Neutrophil (primary cell): ENCODE data around the gene SSBP4.

Experiments
- H3K27ac ChIP-seq: fragments of 200-600 bp; sonication (generic); 2 replicates; pipeline ENCODE4 v1.5.1; 2016; ENCODE audit warnings: mild to moderate bottlenecking, moderate library complexity
- H3K27me3 ChIP-seq: fragments of 200-600 bp; sonication (generic); 2 replicates; pipeline ENCODE4 v1.6.0; 2016; ENCODE audit warnings: mild to moderate bottlenecking
- H3K36me3 ChIP-seq: fragments of 200-600 bp; sonication (generic); 2 replicates; pipeline ENCODE4 v1.5.1; 2017
- H3K4me1 ChIP-seq, 2 experiments: fragments of 200-600 bp in 1 of 2; sonication (generic) in 1 of 2; 1 replicate in 1 of 2; 2 replicates in 1 of 2; pipeline versions ENCODE4 v1.5.1 to v1.6.1; 2013 to 2016; ENCODE audit warnings: low read depth in 1 of 2, low read length in 1 of 2, mild to moderate bottlenecking in 1 of 2, moderate library complexity in 1 of 2; ENCODE audit not compliant: control insufficient read depth in 1 of 2, insufficient read depth in 1 of 2
- H3K4me3 ChIP-seq, 2 experiments: fragments of 200-600 bp in 1 of 2; sonication (generic) in 1 of 2; 1 replicate in 1 of 2; 2 replicates in 1 of 2; pipeline ENCODE4 v1.5.1; 2013 to 2016; ENCODE audit warnings: low read depth in 1 of 2, low read length in 1 of 2, mild to moderate bottlenecking in 1 of 2, moderate library complexity in 1 of 2
- H3K9me3 ChIP-seq: fragments of 200-600 bp; sonication (generic); 2 replicates; pipeline ENCODE4 v1.5.1; 2016
- TF ChIP-seq, protein P1 (sequence below): fragments of 200-600 bp; sonication (generic); IDR thresholded peaks from 2 replicates; pipeline ENCODE4 v1.5.1; 2016; ENCODE audit warnings: antibody characterized with exemption

Gene SSBP4

GRCh38 chr19:18417250-18418028 lies 1.8 kb upstream of the SSBP4 start:
- H3K36me3 ChIP-seq: no peaks in the 10 kb centered on the region
- TF ChIP-seq, protein P1, sequence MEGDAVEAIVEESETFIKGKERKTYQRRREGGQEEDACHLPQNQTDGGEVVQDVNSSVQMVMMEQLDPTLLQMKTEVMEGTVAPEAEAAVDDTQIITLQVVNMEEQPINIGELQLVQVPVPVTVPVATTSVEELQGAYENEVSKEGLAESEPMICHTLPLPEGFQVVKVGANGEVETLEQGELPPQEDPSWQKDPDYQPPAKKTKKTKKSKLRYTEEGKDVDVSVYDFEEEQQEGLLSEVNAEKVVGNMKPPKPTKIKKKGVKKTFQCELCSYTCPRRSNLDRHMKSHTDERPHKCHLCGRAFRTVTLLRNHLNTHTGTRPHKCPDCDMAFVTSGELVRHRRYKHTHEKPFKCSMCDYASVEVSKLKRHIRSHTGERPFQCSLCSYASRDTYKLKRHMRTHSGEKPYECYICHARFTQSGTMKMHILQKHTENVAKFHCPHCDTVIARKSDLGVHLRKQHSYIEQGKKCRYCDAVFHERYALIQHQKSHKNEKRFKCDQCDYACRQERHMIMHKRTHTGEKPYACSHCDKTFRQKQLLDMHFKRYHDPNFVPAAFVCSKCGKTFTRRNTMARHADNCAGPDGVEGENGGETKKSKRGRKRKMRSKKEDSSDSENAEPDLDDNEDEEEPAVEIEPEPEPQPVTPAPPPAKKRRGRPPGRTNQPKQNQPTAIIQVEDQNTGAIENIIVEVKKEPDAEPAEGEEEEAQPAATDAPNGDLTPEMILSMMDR: peak; percentile 22
- H3K27me3 ChIP-seq: peaks cover 95% of the 10 kb centered on the region
- peak overlapping the region; percentile 59 to 77 for H3K4me3 ChIP-seq
- peaks cover 53 to 54% of the 10 kb centered on the region in 2 experiments for H3K4me1 ChIP-seq
- H3K9me3 ChIP-seq: no peaks in the 10 kb centered on the region
- peak overlapping the region; percentile 72 for H3K27ac ChIP-seq

GRCh38 chr19:18418029-18418482 lies 1.1 kb upstream of the SSBP4 start:
- Histone ChIP-seq H3K4me3 (peak overlapping the region; percentile 59 to 77), H3K9me3 (no peaks in the 10 kb centered on the region), H3K36me3 (no peaks in the 10 kb centered on the region), H3K27me3 (peaks cover 92% of the 10 kb centered on the region), H3K4me1 (peaks cover 53 to 54% of the 10 kb centered on the region in 2 experiments), H3K27ac (peak overlapping the region; percentile 72)
- TF ChIP-seq, protein P1: no peak

- peaks cover 53 to 54% of the 10 kb centered on the region in 2 experiments for H3K4me1 ChIP-seq
- peak overlapping the region; percentile 59 to 77 for H3K4me3 ChIP-seq
- TF ChIP-seq, protein P1: no peak
- H3K9me3 ChIP-seq: no peaks in the 10 kb centered on the region
- H3K36me3 ChIP-seq: no peaks in the 10 kb centered on the region
- H3K27me3 ChIP-seq: peaks cover 87% of the 10 kb centered on the region
- H3K27ac ChIP-seq: peak overlapping the region; percentile 72
Observed at GRCh38 chr19:18418483-18419194, 559 bp upstream of the SSBP4 start.

GRCh38 chr19:18419699-18420460 lies 682 bp downstream of the SSBP4 start:
- TF ChIP-seq, protein P1: no peak
- Histone ChIP-seq H3K36me3 (no peaks in the 10 kb centered on the region), H3K4me1 (peaks cover 47 to 50% of the 10 kb centered on the region in 2 experiments)

GRCh38 chr19:18420930-18421329 lies 1.7 kb downstream of the SSBP4 start:
- no peak overlapping the region for H3K27ac ChIP-seq
- TF ChIP-seq, protein P1: no peak
- H3K36me3 ChIP-seq: no peaks in the 10 kb centered on the region
- peaks cover 37 to 39% of the 10 kb centered on the region in 2 experiments for H3K4me1 ChIP-seq
- no peak overlapping the region for H3K4me3 ChIP-seq
- H3K27me3 ChIP-seq: peaks cover 64% of the 10 kb centered on the region
- H3K9me3 ChIP-seq: no peaks in the 10 kb centered on the region

More at GRCh38 chr19:18419699-18420460, 682 bp downstream of the SSBP4 start:
- H3K27me3 ChIP-seq: peaks cover 74% of the 10 kb centered on the region
- peak overlapping the region; percentile 59 to 63 for H3K4me3 ChIP-seq
- H3K27ac ChIP-seq: no peak overlapping the region
- no peaks in the 10 kb centered on the region for H3K9me3 ChIP-seq
